GM21528 (cell line): ENCODE results near the gene SYDE1.

ENCODE experiments used
- ATAC-seq: cut with Tn5 transposase; IDR thresholded peaks from one replicate; pipeline ENCODE4 v1.9.1; 2021; ENCODE audit warnings: mild to moderate bottlenecking, moderate library complexity; ENCODE audit not compliant: unreplicated experiment, low FRiP score

SYDE1 gene

GRCh38 chr19:15161028-15161984, 54.1 kb downstream of the SYDE1 start:
- ATAC-seq = no peak
